Stimulated activated CD8-positive, alpha-beta memory T cell treated with anti-CD3 and anti-CD28 coated beads, Interleukin-4, amount 100 ng/mL, for 48 hours (primary cell): ENCODE data around the gene RET.

ENCODE experiments used
- DNase-seq: peaks from one replicate; pipeline ENCODE4 v3.0.0-alpha.2; 2020

Gene RET

GRCh38 chr10:43076876-43077420 lies at the start of gene RET:
RET (plus strand) TSS chr10:43077069; CDS start chr10:43077259, 190 bp downstream.
- peak; percentile 33 for DNase-seq

- no peak for DNase-seq
Measured at GRCh38 chr10:43027331-43027955, 49.4 kb upstream of the RET start.

- DNase-seq, result no peak
Measured at GRCh38 chr10:43028143-43028542, 48.7 kb upstream of the RET start.

DNA sequence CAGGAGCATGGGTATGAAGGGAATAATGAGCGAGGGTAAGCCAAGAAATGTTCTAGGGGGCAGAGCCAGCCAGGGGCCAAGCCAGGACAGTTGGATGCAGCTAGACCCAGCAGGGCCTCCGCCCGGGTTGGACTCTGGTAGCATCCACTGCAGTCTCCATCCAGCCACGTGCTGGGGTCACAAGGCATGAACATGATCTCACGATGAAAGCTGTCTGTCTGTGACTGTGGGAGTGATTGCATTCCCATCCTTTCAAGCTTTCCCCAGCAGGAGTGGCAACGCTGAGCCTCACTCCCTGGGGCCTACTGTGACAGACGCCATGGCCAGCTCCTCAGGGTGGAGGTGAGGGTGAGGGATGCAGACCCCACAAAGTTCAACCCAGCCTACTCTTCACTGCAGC lies 47.8 kb upstream of the RET start:
- DNase-seq, result no peak

DNA sequence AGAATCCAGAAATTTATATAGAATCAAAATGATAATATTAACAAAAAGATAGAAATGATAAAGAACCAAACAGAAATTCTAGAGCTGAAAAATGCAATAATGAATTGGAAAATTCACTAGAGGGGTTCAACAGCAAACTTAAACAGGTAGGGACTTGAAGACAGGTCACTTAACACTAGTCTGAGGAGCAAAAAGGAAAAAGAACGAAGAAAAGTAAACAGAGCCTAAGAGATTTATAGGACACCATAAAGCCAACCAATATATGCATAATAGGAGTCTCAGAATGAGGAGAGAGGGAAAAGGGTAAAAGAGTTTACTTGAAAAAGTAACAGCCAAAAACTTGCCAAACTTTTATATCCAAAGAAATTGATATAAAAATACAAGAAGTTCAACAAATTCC lies 44.3 kb upstream of the RET start:
- no peak for DNase-seq

- DNase-seq, result no peak
Measured at GRCh38 chr10:43035800-43036199, 41.1 kb upstream of the RET start.

GRCh38 chr10:43036481-43037428 lies 40.1 kb upstream of the RET start:
- DNase-seq, result no peak

DNA sequence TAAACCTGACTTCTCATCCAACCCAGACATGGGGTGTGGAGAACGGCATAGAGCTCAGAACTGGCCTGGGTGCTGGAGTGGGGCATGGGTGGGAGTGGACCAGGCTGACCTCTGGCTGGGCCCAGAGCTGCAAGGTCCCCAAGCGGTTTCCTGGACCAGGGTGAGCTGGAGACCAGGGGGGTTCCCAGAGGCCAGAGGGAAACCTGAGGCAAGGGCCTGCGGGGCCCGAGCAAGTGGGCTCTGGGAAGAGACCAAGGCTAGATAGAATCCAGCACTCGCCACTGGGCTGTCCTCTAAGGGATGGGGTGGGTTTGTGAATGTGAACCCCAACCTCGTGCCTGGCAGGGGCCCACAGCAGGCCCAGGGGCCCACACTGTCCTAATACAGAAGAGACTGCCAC lies 39.4 kb upstream of the RET start:
- DNase-seq, result no peak

GRCh38 chr10:43037942-43038782 lies 38.7 kb upstream of the RET start:
- no peak for DNase-seq

- no peak for DNase-seq
Measured at GRCh38 chr10:43038783-43039623, 37.9 kb upstream of the RET start.

DNA sequence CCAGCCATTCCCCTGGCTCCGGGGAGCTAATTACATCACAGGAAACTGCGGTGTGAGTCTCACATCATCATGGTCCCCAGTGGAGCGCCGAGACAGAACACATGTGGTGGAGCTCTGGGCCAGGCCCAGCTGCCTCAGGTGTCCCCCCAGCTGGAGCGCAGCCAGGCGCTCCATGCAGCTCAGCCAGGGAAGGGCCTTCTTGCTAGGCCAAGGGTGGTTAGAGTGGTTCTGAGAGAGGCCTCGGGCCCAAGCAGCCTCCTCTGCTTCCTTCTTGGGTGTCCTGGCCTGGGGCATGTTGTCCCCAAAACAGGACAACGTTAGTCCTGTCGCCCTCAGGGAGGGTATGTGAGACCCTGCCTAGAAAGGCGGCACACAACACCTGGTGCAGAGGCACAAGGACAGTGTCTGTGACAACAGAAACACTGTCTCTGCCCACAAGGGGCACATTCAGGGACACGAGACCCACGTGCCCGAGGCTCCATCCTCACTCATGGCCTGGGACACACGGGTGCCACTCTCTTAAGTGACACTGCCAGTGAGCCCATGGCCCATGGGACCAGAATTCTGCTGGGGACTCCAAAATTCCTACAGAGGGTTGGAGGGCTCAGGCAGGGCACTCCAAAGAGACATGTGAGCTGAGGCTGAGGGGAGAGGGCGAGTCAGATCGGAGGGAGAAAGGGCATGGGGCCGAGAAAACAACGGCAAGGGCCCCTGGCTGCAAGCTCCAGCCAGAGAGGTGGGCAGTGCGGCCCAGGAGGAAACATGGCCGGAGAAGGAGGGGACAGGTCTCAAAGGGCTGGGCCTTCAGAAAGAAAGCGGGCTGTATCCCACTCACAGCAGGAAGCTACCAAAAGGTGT lies 37.0 kb upstream of the RET start:
- no peak for DNase-seq

- no peak for DNase-seq
Measured at GRCh38 chr10:43040482-43041256, 36.2 kb upstream of the RET start.

DNA sequence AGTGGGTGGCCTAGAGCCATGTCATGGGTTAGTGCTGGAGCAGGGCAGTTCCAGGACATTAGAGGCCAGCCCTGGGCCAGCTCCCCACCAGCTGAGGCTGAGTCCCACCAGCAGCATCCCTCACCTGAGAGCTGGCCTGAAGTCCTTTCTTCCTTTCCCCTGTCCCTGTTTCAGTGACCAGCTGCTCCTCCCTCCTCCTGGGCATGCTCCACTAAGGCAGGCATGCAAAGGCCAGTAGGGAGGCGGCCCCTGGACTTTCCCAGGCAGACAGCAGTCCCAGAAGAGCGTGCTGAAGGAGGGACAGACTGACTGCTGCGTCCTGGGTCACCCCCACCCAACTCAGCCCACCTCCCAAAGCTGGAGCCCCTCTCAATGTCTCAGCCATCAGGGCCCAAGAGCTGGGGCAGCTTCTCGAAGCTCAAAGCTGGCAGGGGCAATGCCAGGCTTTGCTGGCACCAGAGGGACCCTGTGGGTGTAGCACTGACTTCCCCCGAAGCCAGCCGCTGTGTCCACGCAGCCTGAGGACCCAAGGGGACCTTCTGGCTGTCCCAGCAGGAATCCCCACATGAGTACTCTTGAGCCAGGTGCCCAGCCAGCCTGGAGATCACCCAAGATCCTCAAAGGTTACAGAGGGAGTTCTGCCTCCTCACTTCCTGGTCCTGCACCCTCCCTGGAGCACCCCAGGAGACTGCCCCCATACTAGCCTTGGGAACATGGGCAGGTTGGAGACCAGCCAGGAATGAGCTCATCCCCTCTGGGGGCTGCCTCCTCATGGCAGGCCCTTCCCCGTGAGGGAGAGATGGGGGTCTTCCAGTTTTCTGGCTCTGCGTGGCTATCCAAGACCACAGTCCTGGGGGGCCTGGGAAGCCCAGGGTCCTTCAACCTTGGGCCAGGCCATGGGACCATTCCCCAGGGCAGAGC lies 35.2 kb upstream of the RET start:
- no peak for DNase-seq

DNA sequence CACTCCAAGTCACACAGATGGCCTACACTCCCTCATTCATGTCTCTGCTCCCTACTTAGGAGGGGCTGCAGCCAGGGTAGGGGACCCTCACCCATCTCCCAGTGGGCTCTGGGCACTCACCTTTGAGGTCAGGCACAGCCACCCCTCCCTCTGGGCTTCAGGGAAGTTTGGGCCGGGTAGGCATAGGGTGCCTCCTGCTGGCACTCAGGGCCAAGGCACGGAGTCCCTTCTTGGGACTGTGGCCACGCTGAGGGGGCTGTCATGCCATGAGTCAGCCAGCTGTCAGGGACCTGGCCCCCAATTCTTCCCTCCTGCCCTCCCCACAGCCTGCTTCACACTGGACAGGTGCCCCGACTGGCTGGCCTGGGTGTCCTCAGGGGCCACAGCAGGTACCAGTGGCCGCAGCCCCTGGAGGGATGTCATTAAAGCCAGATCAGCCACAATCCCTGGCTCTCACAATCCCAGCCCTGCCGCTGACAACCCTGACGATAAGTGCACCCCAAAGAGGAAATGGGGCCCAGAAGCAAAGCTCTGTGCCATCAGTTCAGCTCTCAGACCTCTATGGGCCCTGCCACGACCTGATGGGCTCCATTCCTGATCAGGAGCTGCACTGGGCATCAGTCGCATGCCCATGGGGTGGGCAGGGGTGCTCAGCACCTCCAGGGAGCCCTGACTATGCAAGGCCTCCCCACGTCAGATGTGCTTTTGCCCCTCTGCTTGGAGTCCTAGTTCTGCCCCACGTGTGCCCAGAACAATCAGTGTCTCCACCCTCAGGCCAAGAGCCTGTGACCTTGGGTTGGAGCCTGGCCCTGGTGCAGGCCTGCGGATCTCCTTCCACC lies 34.1 kb upstream of the RET start:
- DNase-seq, result no peak

DNA sequence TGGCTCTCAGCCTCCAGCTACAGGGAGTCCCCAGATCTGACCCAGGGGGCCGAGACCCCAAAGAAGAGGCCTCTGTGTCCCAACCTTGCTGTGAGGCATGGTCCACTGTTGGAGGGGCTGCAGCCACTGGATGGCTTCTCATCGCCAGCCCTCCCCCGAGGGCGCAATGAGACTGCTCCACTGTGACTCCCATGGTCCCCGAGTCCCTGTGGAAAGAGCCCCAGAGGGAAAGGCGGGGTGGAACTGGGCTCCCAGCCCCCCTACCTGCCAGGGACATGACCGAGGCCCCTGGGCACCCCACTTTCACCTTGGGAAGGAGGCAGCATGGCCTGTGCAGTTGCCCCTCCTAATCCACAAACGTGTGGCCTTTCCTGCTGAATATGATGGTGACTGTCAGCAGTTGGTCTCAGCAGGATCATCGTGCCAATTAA lies 33.5 kb upstream of the RET start:
- no peak for DNase-seq

- DNase-seq, result no peak
Measured at GRCh38 chr10:43043773-43044447, 33.0 kb upstream of the RET start.

DNA sequence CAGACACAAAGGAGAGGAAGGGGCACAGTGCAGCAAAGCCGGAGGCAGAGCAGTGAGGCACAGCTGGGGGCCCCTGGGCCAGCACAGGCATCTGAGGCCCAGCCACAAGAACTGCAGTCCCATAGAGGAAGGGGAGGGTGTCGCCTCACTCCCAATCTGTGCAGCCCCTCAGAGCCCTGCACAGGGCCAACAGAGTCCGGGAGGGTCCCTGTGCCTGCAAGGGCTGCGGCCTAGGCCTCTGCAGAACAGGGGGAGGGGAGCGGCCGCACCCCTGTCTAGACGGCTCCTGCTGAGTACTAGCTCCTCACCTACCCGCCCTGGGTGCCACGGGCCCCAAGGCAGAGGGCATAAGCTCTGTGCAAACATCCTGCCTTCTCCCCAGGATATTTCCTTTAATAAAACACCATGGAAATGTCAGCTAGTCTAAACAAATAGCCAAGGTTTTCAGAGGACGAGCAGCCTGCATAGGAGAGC lies 32.4 kb upstream of the RET start:
- DNase-seq, result no peak
